ENCODE results near the gene FAM222A.

FAM222A gene

GRCh38 chr12:109726106-109726497 lies 12.5 kb downstream of the FAM222A start:
- no peak for DNase-seq

GRCh38 chr12:109726511-109727038 lies 12.9 kb downstream of the FAM222A start:
- no peak for DNase-seq

- no peak for DNase-seq
These were observed 13.6 kb downstream of the FAM222A start for GRCh38 chr12:109727039-109727723.

GRCh38 chr12:109727746-109728726 lies 14.4 kb downstream of the FAM222A start:
- DNase-seq, result no peak

GRCh38 chr12:109728921-109729320 lies 15.3 kb downstream of the FAM222A start:
- DNase-seq, result no peak

GRCh38 chr12:109729371-109729781 lies 15.8 kb downstream of the FAM222A start:
- no peak for DNase-seq

- DNase-seq, result no peak
These were observed 16.2 kb downstream of the FAM222A start for GRCh38 chr12:109729801-109730200.

- DNase-seq, result no peak
These were observed 16.9 kb downstream of the FAM222A start for GRCh38 chr12:109730306-109731145.

GRCh38 chr12:109731231-109731731 lies 17.7 kb downstream of the FAM222A start:
- DNase-seq, result no peak

- no peak for DNase-seq
These were observed 18.2 kb downstream of the FAM222A start for GRCh38 chr12:109731806-109732205.

GRCh38 chr12:109732321-109733305 lies 19.0 kb downstream of the FAM222A start:
- DNase-seq, result no peak

GRCh38 chr12:109734219-109735000 lies 20.8 kb downstream of the FAM222A start:
- no peak for DNase-seq

GRCh38 chr12:109735051-109735521 lies 21.5 kb downstream of the FAM222A start:
- no peak for DNase-seq

- DNase-seq, result no peak
These were observed 22.4 kb downstream of the FAM222A start for GRCh38 chr12:109735825-109736551.

GRCh38 chr12:109736552-109737108 lies 23.0 kb downstream of the FAM222A start:
- DNase-seq, result no peak

- DNase-seq, result no peak
These were observed 23.5 kb downstream of the FAM222A start for GRCh38 chr12:109737126-109737525.

- no peak for DNase-seq
These were observed 24.0 kb downstream of the FAM222A start for GRCh38 chr12:109737631-109738030.

- no peak for DNase-seq
These were observed 24.6 kb downstream of the FAM222A start for GRCh38 chr12:109738209-109738608.

All from stimulated activated naive CD4-positive, alpha-beta T cell (primary cell).